Measurements from ENCODE around the gene GMFB. TPM values are rescaled to one million over a fixed set of nuclear protein-coding genes. Genes with fewer than 3 reads are reported as not detected.

Gene GMFB
- total RNA-seq, 4 donors from 2014 or later = 41.8 to 111 (median 72.6) TPM

GRCh38 chr14:54475187-54475899, 13.4 kb downstream of the GMFB start:
- Histone ChIP-seq H3K4me3 (no peak overlapping the region), H3K36me3 (peaks cover 0 to 34% (median 0%) of the 10 kb centered on the region in 3 donors), H3K9me3 (no peaks in the 10 kb centered on the region), H3K27me3 (no peaks in the 10 kb centered on the region), H3K4me1 (peaks cover 0 to 34% (median 0%) of the 10 kb centered on the region in 4 donors), H3K27ac (peak overlapping the region in 1 of 4 donors; percentile 1)
- TF ChIP-seq POLR2A (IDR thresholded peaks at IDR 0.05) = no peak
- no peak for TF ChIP-seq EP300 (IDR thresholded peaks at IDR 0.05)
- no peak for TF ChIP-seq CTCF (IDR thresholded peaks at IDR 0.05)
- DNase-seq (ENCODE audit: low spot score in 2 of 2) = no peak
- WGBS, 2 donors = 49 to 53% methylated on average over 4 of the region's 4 CpGs

DNA sequence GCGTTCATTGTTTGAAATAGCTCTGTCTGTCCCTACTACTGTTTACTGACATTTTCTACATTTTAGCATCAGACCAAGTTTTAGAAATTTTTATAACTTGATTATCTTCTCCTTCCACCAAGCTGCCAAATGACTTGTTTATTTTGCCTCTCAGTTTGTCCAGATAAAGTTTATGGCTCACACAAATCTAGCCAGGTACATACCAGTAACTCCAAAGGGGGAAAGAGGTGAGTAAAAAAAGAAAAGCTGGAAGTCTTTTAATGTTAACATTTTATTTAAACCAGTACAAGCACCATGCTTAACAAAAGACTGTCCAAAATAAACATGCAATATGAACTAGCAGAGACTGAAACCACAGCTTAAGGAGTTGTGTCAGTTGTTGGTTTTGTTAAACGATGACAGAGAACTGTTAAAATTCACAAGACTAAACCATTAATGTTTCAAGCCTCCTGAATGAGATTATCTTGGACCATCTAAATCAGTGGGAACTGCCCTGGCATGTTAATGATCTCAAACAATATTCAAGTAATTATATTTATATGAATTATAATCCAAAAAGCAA, 14.5 kb downstream of the GMFB start:
- Histone ChIP-seq H3K9me3 (no peaks in the 10 kb centered on the region), H3K4me3 (no peak overlapping the region), H3K27me3 (no peaks in the 10 kb centered on the region), H3K36me3 (peaks cover 0 to 35% (median 0%) of the 10 kb centered on the region in 3 donors), H3K4me1 (peaks cover 0 to 29% (median 0%) of the 10 kb centered on the region in 4 donors), H3K27ac (peak overlapping the region in 1 of 4 donors; percentile 1)
- WGBS, 2 donors = 67 to 75% methylated on average over 2 of the region's 2 CpGs
- DNase-seq (ENCODE audit: low spot score in 2 of 2) = no peak
- TF ChIP-seq POLR2A (IDR thresholded peaks at IDR 0.05) (no peak), CTCF (IDR thresholded peaks at IDR 0.05) (no peak), EP300 (IDR thresholded peaks at IDR 0.05) (no peak)

- no peak for TF ChIP-seq EP300 (IDR thresholded peaks at IDR 0.05)
- TF ChIP-seq POLR2A (IDR thresholded peaks at IDR 0.05) = no peak
- no peak for TF ChIP-seq CTCF (IDR thresholded peaks at IDR 0.05)
- no peak for DNase-seq (ENCODE audit: low spot score in 2 of 2)
- Histone ChIP-seq H3K27me3 (no peaks in the 10 kb centered on the region), H3K4me3 (no peak overlapping the region), H3K9me3 (peaks cover 0 to 4% (median 0%) of the 10 kb centered on the region in 4 donors), H3K4me1 (peaks cover 0 to 20% (median 0%) of the 10 kb centered on the region in 4 donors), H3K36me3 (peaks cover 0 to 44% (median 0%) of the 10 kb centered on the region in 3 donors), H3K27ac (no peak overlapping the region)
- WGBS, 2 donors = 84 to 94% methylated on average over 4 of the region's 4 CpGs
Observed at GRCh38 chr14:54472315-54472714, 16.5 kb downstream of the GMFB start.

- peaks cover 0 to 50% (median 0%) of the 10 kb centered on the region in 3 donors for H3K36me3 ChIP-seq
- WGBS, 2 donors = 92 to 94% methylated on average over 4 of the region's 4 CpGs
Observed at GRCh38 chr14:54471641-54472040, 17.1 kb downstream of the GMFB start.

More at GRCh38 chr14:54471641-54472040, 17.1 kb downstream of the GMFB start:
- peaks cover 0 to 9% (median 0%) of the 10 kb centered on the region in 4 donors for H3K9me3 ChIP-seq
- no peak overlapping the region for H3K4me3 ChIP-seq
- TF ChIP-seq CTCF (IDR thresholded peaks at IDR 0.05) (no peak), EP300 (IDR thresholded peaks at IDR 0.05) (no peak), POLR2A (IDR thresholded peaks at IDR 0.05) (no peak)
- no peak for DNase-seq (ENCODE audit: low spot score in 2 of 2)
- no peaks in the 10 kb centered on the region for H3K27me3 ChIP-seq
- peaks cover 0 to 20% (median 0%) of the 10 kb centered on the region in 4 donors for H3K4me1 ChIP-seq
- H3K27ac ChIP-seq = no peak overlapping the region
